K562 (cell line): ENCODE data around the gene BAD. TPM values are rescaled to one million over a fixed set of nuclear protein-coding genes. Genes with fewer than 3 reads are reported as not detected.

Experiments
- CREB1 ChIP-seq, 2 experiments: sonication (generic) in 1 of 2; formaldehyde crosslinking in 1 of 2; IDR thresholded peaks; 2 replicates each; pipeline versions ENCODE4 v1.6.1 to v1.8.0; 2012 to 2022; ENCODE audit warnings: inconsistent platforms in 1 of 2, mild to moderate bottlenecking in 1 of 2, missing genetic modification reagents in 1 of 2, moderate library complexity in 1 of 2
- CREM ChIP-seq: IDR thresholded peaks from 2 replicates; pipeline ENCODE4 v1.6.1; 2014; ENCODE audit warnings: antibody characterized with exemption, low read depth
- CTCF ChIP-seq, 3 experiments: IDR thresholded peaks in 2 of 3; conservative IDR thresholded peaks in 1 of 3; 2 replicates each; pipeline ENCODE4 v1.5.1; 2011 to 2012; ENCODE audit warnings: low read length in 3 of 3, mild to moderate bottlenecking in 3 of 3, control low read depth in 2 of 3, improper control_type of control experiment in 1 of 3, inconsistent platforms in 1 of 3, low read depth in 1 of 3, mixed read lengths in 1 of 3, moderate library complexity in 1 of 3; ENCODE audit not compliant: insufficient read depth in 2 of 3
- ETS1 ChIP-seq: conservative IDR thresholded peaks from 2 replicates; pipeline ENCODE4 v1.6.1; 2011; ENCODE audit warnings: low read depth, mild to moderate bottlenecking, low read length; ENCODE audit not compliant: control insufficient read depth
- EWSR1 ChIP-seq: fragments of 450-650 bp; IDR thresholded peaks from 2 replicates; pipeline ENCODE4 v1.6.1; 2018; ENCODE audit warnings: borderline replicate concordance, mild to moderate bottlenecking, low read depth, moderate library complexity; ENCODE audit not compliant: partially characterized antibody
- MAFK ChIP-seq: IDR thresholded peaks from 2 replicates; pipeline ENCODE4 v1.6.1; 2011; ENCODE audit warnings: low read length, improper control_type of control experiment
- MGA ChIP-seq: fragments of 450-650 bp; IDR thresholded peaks from 2 replicates; pipeline ENCODE4 v1.6.1; 2016; ENCODE audit warnings: mild to moderate bottlenecking, moderate library complexity
- ZNF764 ChIP-seq: fragments of 250-450 bp; sonication (Bioruptor Pico); IDR thresholded peaks from 2 replicates; pipeline ENCODE4 v1.4.0; 2020; ENCODE audit warnings: low read depth, mild to moderate bottlenecking, moderate library complexity
- polyA plus RNA-seq, 8 experiments: library from polyadenylated mRNA; depleted of rRNA in 4 of 8; stranded (reverse) in 5 of 8; unstranded in 3 of 8; fragments of >200 nt; fragmentation: Nextera tagmentation in 2 of 8; fragmentation: Illumina TruSeq in 1 of 8; extraction: Ambion mirVana in 2 of 8; extraction: Trizol in 1 of 8; gene quantifications; 2 replicates each; pipeline versions ENCODE4 v1.2.1 to v1.2.3, GENCODE V29; 2011 to 2014; ENCODE audit warnings: inconsistent platforms in 1 of 8, missing spikeins in 1 of 8
- total RNA-seq, 7 experiments: library from RNA; depleted of rRNA in 6 of 7; stranded (reverse); fragments of >200 nt in 6 of 7; fragmentation: Illumina TruSeq in 2 of 7; extraction: Trizol in 2 of 7; gene quantifications; 2 replicates each; pipeline versions ENCODE4 v1.2.1 to v1.2.3, GENCODE V29; 2011 to 2021; ENCODE audit warnings: low replicate concordance in 1 of 7
- TF ChIP-seq, protein P1 (sequence below): IDR thresholded peaks from 3 replicates; pipeline ENCODE4 v1.6.1; 2011; ENCODE audit warnings: borderline replicate concordance, mild to moderate bottlenecking; ENCODE audit not compliant: insufficient read length, insufficient read depth

The BAD gene
- total and polyA plus RNA-seq, 9 of the 15 experiments (the other 6 are each of a cell fraction or from before 2014, with no cell fraction given), result 0.61 to 45.6 (median 11.8) TPM

- TF ChIP-seq MGA (peak; percentile 58), CTCF (IDR thresholded peaks at IDR 0.05 in 2 of 3, conservative IDR thresholded peaks at IDR 0.05 in 1 of 3; ENCODE audit: insufficient read depth in 2 of 3, low read depth in 1 of 3, low read length in 3 of 3) (peak; percentile 16 to 48 (median 37); a peak in 4 of 6 replicates), CREM (peak; percentile 90), MAFK (peak; percentile 48), ZNF764 (CRISPR knock-in tag) (no peak), ETS1 (peak; percentile 94), EWSR1 (no peak), CREB1 (IDR thresholded peaks at IDR 0.05) (peak; percentile 59), CREB1 (CRISPR knock-in tag; IDR thresholded peaks at IDR 0.05) (peak; percentile 74; the same call in 1 of the 2 replicates)
- TF ChIP-seq, protein P1, sequence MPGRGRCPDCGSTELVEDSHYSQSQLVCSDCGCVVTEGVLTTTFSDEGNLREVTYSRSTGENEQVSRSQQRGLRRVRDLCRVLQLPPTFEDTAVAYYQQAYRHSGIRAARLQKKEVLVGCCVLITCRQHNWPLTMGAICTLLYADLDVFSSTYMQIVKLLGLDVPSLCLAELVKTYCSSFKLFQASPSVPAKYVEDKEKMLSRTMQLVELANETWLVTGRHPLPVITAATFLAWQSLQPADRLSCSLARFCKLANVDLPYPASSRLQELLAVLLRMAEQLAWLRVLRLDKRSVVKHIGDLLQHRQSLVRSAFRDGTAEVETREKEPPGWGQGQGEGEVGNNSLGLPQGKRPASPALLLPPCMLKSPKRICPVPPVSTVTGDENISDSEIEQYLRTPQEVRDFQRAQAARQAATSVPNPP, result no peak
Observed at GRCh38 chr11:64269540-64270220, 14.8 kb downstream of the BAD start (continued).
